Activated gamma-delta T cell treated with anti-CD3 and anti-CD28 coated beads, Interleukin-2, amount 50 U/mL, for 16 hours (primary cell): Measurements from ENCODE around the gene MFAP3.
"Not testable (repeated sequence)": the region's sequence is repeated elsewhere in the genome, so short reads cannot be mapped to it uniquely, and the experiment has no call there.

ENCODE experiments used
- DNase-seq: peaks from one replicate; pipeline ENCODE4 v3.0.0-alpha.2; 2020; ENCODE audit warnings: low read depth

MFAP3 gene

DNA sequence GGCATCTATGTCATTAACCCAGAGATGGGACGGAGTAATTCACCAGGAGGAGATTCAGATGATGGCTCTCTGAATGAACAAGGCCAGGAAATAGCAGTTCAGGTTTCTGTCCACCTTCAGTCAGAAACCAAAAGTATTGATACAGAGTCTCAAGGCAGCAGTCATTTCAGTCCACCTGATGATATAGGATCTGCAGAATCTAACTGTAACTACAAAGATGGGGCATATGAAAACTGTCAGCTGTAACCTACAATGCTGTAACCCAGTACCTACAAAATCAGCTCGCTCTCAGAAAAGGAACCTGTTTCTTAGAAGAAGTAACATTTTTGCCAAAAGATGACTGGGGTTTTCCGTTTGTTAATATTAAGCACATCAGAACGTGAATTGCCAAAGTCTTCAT is 14.7 kb downstream of the MFAP3 start:
- DNase-seq, result no peak

DNA sequence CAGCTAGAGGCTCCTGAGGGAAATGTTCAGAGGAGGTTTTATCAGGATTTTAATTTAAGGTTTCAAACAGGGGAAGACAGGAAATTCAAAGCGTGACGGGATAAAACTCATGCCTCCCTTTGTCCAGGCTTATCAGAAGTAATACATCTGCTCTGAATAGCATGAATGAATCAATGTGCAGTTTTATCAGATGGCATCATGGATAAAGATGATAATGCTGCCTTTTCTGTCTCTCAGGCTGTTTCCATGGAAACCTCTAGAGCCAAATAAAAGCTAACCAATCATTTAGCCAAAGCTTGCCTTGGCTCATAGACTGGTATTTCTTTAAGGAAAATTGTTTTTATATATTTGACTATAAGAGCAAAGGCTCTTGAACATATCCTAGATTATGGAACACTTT is 16.4 kb downstream of the MFAP3 start:
- no peak for DNase-seq

GRCh38 chr5:154058055-154059038 is 19.6 kb downstream of the MFAP3 start:
- DNase-seq, result no peak

DNA sequence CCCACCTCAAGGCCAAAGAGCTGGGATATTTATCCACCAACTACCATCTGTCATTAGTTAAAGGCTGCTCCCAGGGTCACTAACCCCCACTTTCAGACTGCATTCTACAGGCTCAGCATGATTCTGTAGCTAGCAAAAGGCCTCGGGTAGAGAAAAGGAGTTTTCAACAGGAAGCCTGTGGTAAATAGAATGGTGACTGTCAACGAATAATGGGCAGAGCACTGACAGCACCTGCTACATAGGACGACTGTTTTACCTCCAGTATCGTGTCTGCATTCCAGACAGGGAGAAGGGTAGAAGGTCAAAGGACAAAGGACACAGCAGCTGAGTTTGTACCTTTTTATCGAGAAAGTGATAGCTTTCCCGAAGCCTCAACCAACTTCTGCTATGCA is 20.3 kb downstream of the MFAP3 start:
- no peak for DNase-seq

DNA sequence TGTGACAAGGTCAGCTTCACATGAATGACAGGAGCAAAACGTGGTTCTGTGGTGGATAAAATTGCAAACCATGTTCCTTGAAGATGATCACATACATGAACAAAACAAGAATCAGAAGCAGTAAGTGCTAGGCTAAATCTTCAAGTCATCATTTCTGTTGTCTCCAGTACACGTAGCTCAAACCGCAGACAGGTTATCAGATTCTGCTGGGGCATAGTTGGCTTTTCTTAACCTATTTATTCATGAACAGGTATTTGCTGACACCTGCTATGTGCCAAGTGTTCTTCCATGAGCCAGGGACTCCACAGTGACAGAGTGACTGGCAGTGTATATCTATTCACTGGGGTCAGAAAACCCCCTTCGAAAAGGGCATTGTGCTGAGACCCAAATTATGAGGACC is 20.8 kb downstream of the MFAP3 start:
- DNase-seq, result no peak

GRCh38 chr5:154060606-154061005 is 21.8 kb downstream of the MFAP3 start:
- DNase-seq, result no peak

GRCh38 chr5:154063372-154063771 is 24.6 kb downstream of the MFAP3 start:
- no peak for DNase-seq

DNA sequence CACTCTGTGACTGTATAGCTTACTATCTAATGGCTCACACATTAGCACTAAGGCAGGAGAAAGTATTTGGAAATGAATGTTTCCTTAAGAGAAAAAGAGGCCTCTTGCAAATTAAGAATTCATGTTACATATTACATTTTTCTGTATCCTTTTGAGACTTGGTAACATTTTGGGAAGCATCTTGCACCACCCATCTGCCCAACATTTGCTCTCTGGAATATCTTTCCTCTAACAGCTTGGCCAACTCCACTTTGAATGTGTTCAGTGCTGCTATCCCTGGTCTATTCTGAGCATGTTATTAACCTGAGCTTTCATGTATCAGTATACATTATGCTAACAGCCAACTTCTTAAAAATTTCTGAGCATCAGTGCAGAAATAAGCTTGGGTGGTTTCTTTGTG is 27.2 kb downstream of the MFAP3 start:
- no peak for DNase-seq

DNA sequence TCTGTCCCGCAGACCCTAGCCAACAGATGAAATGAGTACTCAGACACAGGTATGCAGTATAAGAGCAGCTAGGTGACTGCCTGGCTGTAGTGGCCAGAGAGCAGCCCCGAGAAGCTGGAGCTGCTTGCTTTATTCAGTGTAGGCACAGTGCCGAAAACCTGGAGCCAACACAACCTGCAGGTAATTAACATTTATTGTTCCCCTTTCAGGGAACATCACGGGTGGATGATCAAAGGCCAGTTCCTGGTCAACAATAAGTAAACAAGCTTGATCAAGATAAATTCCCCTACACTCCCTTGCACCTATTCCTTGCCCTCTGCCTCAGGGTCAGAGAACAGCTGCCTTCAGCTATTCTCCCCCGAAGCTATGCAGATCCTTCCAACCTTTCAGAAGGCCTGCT is 31.1 kb downstream of the MFAP3 start:
- not testable (repeated sequence) for DNase-seq

GRCh38 chr5:154071799-154072413 is 33.1 kb downstream of the MFAP3 start:
- DNase-seq, result no peak

GRCh38 chr5:154072414-154073171 is 33.8 kb downstream of the MFAP3 start:
- DNase-seq, result peak; percentile 75

DNA sequence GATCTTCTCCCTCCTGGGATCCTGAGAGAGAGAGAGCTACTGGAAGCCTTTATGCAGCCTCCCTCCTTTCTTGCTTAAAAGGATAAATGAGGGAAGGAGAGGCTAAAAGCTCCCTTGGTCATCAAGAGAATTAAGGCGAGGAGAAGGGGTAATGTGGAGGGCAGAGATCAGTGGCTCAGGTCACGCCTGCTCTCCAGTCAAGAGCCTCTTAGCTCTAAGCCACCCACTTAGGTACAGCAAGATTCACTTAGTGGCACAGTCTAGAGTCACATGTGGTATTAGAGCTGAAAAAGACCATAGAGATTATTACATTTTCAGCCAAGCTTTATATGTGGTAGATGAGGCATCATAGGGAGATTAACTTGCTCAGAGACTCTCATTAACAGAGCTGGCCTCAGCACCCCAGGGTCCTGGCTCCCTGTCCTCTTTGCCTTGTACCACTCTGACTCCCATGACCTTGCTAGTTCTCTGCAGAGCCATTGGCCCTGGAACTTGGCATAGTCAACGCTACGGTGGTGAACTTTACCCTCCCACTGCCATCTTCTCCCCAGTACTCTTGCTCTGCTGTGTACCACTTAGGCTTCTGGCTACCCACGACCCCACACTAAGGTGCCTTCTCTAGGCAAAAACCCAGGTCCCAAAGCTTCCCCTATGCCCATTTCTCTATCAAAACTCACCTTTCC is 37.6 kb downstream of the MFAP3 start:
- no peak for DNase-seq

GRCh38 chr5:154077696-154078095 is 38.9 kb downstream of the MFAP3 start:
- no peak for DNase-seq

- no peak for DNase-seq
Observed at GRCh38 chr5:154078272-154078671, 39.5 kb downstream of the MFAP3 start.

- no peak for DNase-seq
Observed at GRCh38 chr5:154081246-154081645, 42.5 kb downstream of the MFAP3 start.

- no peak for DNase-seq
Observed at GRCh38 chr5:154084062-154084639, 45.4 kb downstream of the MFAP3 start.

DNA sequence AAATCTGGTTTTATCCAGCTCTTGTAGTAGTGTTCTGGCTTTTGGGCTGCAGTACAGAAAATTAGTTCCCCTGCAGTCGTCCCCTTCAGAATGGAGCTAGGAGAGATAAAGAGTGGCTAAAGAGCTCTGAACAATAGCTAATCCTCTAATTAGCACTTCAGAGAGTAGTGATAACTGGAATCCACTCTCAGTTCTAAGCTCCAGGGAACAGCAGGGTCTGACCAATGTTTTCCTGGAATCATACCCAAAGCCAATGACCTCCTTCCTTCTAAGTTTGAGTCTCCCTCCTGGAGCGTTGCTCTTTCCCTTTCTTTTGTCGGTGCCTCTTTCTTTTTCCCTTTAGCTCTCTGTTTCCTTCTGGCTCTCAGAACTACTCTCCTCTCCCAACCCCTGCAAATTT is 47.4 kb downstream of the MFAP3 start:
- DNase-seq, result no peak

DNA sequence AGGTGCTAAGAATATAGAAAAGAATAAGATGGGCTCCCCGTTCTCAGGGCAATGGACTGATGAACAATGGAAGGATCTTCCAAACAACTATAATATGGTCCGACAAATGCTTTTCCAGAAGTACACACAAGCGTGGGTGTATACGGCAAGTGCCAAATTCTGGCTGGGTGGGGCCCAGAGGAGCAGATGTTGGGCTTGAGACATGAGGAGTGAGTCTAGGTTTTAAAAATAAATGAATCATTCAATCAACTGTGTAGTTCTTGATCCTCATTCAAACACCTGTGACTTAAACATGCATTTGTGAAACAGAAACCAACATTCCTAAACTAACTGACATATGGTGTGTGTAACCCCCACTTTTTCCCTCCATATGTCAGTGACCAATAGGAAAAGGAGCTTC is 47.9 kb downstream of the MFAP3 start:
- DNase-seq, result no peak

DNA sequence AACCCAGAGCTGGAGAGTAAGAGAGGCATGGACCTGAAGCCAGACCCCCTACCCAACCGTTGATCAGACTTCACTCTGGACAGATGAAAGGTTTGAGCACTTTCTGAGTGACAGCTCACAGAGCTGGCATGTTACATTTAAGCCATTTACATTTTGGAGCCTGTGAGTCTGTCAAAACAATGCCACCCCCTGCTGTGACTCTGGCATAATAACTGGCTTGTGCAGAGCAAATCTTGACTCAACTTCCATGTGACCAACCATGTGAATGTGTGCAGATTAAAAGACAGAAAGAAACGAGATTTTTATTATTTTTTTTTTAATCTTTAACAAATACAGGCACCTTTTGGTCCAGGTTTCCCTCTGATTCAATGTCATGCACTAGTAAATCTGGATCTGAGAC is 48.5 kb downstream of the MFAP3 start:
- DNase-seq, result no peak

- no peak for DNase-seq
Observed at GRCh38 chr5:154088801-154089200, 50.0 kb downstream of the MFAP3 start.

DNA sequence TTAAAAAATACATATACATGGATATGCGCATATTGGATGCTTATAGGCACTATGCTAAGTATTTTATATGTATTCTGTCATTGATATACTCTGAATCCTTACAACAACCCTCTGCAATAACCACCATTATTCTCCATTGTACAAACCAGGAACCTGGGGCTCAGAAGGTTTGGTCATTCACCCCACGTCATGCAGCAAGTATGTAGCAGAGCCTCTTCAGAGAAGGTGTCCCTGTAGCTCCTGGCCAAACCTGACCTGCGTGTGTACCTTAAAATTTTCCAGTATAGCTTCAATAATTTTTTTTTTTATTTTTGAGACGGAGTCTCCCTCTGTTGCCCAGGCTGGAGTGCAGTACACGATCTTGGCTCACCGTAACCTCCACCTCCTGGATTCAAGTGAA is 51.9 kb downstream of the MFAP3 start:
- DNase-seq, result no peak
